ENCODE measurements around the gene GPRC5D.

Gene GPRC5D

DNA sequence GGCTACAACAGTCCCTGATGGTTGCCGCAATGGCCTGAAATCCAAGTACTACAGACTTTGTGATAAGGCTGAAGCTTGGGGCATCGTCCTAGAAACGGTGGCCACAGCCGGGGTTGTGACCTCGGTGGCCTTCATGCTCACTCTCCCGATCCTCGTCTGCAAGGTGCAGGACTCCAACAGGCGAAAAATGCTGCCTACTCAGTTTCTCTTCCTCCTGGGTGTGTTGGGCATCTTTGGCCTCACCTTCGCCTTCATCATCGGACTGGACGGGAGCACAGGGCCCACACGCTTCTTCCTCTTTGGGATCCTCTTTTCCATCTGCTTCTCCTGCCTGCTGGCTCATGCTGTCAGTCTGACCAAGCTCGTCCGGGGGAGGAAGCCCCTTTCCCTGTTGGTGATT is 43.7 kb downstream of the GPRC5D start:
- no peak for DNase-seq (ENCODE audit: low read depth)

DNA sequence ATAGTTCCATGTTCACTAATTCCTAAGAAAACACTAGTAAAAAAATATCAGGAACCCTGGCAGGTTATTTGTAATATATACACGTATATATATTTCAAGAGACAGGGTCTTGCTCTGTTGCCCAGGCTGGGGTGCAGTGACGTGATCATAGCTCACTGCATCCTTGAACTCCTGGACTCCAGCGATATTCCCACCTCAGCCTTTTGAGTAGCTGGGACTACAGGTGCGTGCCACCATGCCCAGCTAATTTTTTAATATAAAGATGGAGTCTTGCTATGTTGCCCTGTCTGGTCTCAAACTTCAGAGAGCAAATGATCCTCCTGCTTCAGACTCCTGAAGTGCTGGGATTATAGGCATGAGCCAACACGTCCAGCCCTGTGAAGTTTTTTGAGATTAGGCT is 44.4 kb downstream of the GPRC5D start:
- no peak for DNase-seq (ENCODE audit: low read depth)

DNA sequence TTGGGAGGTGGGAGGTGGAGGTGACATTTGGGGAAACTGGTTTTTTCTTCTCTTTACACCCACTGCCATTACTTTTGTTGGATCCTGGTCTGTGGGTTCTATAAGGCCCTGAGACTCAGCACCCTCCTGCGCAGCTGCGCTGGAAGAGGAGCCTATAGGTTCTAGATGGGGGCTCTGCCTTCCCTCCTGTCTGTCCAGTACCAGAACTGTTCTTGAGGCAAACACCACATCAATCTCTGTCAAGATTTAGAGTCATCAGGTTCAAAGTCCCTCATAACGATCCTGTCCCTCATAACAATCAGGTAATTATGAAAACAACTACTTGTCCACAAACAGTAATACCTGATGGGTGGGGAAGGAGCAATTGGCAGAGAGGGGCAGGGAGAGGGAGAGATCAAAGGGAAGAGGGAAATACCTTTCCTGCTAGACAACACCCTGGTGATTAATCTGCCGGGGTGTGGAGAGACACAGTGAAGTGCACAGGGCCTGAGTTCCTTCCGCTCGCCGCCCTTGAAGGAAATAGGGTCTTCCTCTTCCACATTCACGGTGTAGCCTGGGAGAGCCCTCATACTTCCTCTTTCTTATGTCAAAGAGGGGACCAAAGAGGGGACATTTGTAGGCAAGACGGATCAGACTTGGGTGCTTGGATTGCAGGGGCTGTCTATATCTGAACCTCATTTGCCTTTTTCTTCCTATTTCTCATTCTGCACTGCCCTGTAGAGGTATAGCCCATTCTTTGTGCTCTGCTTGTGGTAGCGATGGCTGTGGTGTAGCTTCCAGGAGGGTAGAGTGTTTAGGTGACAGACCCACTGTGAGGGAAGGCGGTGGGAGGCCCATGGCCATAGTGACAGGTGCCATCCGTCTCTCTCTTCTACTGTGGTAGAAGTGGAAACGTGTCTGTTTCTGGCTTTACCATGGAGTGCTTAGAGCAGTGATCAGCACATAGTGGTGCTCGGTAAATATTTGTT is 48.0 kb downstream of the GPRC5D start:
- DNase-seq (ENCODE audit: low read depth): no peak

DNA sequence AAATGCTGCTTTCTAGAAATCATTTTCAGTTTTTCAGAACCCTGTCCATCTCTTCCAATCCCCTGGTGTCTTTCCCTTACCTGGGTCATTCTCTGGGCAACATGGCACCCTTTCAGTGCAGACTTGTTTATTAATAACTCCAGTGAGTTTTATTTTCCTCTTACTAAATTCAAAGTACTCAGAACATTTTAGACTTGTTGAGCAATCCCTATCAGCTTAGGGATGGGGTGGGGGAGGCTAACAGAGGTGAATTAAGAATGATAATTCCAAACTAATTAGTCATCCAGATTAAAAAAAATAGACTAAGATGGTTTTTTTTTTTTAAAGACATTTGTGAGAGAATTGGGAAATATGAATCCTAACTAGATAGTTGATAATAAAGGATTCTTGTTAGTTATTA is 49.9 kb downstream of the GPRC5D start:
- no peak for DNase-seq (ENCODE audit: low read depth)

DNA sequence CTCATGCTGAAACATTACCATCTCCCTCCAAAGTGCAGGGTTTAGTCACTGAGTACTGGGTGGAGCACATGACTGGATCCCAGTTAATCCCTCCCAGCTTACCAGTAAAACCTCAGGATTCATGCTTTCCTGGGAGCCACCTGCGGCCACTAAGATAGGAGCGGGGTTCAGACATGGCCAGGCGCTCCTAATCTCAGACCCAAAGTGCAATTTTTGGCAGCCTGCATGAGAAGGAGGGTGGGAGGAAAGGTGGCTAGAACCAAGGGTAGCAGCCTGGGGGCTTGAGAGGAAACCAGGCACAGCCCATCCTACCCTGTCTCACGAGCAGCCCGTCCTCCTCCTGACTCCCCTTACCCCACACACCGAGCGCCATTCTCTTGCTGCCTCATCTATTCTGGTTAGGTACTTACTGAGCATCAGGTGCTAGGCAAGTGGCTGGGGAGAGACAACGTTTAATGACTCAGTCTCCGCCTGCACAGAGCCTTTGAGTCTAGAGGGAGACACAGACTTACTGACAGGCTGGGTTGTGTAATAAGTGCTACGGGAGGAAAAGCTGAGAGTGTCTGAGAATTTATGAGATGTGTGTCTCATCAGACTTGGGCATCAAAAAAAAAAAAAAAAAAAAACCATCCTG is 50.7 kb downstream of the GPRC5D start:
- DNase-seq (ENCODE audit: low read depth): peak; percentile 77

DNA sequence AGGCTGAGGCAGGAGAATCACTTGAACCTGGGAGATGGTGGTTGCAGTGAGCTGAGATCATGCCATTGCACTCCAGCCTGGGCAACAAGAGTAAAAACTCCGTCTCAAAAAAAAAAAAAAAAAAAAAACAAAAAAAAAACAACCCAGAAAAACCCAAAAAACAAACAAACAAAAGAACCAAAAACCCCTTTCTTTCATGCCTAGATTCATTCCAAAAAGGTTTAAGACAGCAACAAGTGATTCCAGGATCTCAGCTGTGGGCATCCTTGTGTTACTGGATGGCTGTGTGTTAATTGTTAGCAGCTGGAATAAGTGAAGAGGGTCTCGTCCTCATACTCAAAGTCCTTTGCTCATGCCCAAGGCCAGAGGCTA is 51.2 kb downstream of the GPRC5D start:
- DNase-seq (ENCODE audit: low read depth): no peak

DNA sequence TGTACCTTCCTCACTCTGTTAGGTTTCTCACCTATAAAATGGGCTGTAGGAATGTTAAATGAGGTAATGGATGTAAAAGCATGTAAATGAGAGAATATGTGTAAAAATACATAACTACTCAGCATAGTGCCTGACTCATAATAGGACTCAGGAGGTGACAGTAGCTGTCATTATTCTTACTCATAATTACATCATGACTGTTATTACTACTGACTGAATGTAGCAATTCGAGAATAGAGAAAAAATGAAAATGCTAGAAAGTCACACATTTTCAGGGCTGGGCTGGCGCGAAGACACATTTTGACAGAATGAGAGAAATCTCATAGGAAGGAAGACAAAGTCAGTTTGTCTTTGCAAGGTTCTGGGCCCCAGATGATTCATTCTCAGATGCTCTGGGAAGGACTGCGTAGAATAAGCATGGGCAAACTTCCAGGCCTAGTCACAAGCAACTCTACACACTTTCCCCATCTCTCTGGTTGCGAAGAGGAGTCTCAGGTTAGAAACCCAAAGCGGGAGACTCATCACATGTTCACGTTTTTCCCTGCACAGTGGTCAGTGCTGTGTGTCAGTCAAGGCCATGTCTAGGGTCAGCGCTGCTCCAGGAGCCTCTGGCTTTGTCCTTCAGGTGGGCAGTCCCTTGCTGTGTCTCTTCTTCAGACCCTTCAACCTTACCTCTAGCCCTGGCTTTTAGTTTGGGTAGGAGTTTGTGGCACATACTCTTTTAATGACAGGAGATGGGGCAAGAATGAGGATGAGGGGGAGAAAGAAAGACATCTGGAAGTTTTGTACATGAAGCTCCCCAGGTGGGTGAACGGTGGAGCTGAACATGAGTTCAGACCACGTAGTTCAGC is 52.2 kb downstream of the GPRC5D start:
- DNase-seq (ENCODE audit: low read depth): peak; percentile 91

DNA sequence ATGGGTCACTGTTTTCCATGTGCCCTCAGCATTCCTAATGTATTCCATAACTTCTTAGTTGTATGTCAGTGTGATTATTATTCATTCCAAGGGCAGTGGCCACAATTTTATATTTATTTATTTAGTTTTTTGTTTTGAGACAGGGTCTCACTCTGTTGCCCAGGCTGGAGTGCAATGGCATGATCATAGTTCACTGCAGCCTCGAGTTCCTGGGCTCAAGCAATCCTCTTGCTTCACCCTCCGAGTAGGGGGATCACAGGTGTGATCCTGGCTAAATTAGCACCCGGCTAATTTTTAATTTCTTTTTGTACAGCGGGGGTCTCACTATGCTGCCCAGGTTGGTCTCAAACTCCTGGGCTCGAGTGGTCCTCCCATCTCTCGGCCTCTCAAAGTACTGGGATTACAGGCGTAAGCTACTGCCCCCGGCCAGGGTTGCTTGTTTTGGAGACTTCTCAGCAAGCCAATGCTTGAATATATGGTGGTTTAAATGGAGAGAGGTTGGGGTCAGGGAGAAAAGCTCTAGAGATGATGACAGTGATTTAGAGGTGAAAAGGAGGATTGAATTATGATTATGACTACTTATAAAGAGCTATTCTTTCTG is 53.0 kb downstream of the GPRC5D start:
- no peak for DNase-seq (ENCODE audit: low read depth)

DNA sequence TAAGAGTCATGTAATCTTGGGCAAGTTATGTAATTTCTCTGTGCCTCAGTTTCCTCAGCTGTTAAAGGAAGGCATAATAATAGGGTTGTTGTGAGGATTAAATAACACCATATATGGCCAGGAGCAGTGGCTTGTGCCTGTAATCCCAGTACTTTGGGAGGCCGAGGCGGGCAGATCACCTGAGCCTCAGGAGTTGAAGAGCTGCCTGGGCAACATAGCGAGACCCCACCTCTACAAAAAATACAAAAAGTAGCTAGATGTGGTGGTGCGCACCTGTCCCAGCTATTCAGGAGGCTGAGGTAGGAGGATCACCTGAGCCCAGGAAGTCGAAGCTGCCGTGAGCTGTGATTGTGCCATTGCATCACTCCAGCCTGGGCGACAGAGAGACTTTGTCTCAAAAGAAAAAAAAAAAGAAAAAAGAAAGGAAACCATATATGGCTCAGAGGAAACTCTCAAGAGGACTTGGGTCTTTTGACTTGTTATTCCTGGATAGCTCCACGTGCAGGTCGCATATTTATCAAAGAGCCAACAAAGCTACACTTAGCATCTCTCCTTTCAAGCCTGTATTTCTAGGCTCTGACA is 53.7 kb downstream of the GPRC5D start:
- DNase-seq (ENCODE audit: low read depth): no peak

DNA sequence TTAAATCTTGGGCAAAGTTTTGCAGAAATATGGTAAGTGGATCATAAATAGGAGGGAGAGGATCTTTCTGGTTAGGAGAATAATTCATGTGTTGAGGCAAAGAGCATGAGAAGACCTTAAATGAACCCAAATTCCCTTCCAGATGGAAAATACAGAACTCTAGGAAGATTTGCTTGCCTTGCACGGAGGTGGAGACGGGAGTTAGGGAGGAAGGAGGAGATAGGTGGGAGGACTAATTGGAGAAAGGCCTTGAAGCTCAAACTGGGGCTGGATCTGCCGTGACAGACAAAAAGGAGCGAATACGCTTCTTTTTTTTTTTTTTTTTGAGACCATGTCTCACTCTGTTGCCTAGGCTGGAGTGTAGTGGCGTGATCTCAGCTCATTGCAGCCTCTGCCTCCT is 54.7 kb downstream of the GPRC5D start:
- DNase-seq (ENCODE audit: low read depth): no peak

DNA sequence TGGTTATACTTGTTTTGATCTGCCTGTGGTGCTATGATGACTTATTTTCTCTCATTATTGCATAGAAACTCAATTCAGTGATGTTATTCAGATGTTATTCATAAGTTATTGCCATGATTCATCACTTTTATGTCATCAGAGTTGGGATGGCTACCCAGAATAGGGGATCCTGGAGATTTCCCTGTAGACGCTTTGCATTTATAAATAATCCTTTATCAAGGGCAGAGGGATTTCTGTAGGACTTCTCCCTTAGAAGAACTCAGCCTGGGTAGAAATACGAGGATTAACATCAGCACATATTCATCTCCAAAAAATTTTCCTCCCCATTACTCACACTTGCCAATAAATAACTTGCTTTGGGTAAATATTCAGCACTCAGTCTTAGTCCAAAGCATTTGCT is 55.7 kb downstream of the GPRC5D start:
- peak; percentile 50 for DNase-seq (ENCODE audit: low read depth)

DNA sequence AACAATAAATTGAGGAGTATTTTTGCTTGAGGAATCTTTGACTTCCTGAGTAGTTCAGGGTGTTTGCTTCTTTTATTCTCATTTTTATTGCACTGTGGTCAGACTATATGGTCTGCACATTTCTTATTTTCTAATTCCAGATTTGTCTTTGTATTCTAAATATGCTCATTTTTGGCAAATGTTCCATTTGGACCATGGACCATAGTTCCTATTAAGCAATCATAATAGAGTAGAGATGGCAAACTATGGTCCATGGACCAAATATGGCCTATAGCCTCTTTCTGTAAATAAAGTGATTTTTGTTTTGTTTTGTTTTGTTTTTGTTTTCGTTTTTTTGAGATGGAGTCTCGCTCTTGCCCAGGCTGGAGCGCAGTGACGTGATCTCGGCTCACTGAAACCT is 58.5 kb downstream of the GPRC5D start:
- DNase-seq (ENCODE audit: low read depth): no peak

DNA sequence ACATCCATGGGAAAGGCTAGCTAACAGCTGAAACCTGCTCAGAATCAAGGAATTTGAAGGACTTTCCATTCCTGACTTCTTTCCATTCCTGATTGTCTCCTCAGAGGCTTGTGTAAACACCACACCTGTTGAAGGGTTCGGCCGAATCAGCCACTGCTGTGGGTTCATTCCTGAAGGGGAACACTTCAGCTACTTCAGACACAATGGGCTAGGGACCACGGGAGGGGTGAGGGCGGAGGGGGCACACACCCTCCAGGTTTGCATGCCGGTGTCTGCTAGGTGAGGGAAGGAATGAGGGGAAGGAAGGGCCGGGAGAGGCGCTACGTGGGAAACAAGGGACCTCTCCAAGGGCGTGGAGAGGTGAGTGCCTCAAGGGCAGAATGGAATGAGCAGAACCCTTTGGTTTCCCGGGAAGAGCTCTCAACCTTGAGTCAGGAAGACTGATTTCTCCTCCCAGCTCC is 59.3 kb downstream of the GPRC5D start:
- no peak for DNase-seq (ENCODE audit: low read depth)

DNA sequence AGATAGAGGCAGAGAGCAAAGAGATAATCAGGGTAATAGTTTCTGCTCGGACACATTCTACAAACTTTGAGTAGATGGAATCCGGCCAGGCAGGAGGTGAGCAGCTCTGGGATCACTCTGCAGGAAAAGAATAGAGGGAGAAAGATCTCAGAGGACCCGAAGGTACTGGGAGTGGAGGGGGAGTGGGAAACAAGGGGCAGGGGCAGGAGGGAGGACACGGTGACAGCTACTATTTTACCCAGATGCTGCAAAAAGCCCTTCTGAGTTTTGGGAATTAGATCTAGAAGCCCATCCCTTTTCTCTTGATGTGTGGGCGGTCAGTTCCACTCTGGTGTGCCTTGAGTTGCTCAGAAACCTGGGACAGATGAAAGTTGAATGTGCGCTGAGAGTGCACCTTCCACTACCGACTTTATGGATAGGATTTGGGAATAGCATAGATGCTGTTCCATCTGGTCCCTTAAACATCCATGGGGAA is 60.1 kb downstream of the GPRC5D start:
- no peak for DNase-seq (ENCODE audit: low read depth)

DNA sequence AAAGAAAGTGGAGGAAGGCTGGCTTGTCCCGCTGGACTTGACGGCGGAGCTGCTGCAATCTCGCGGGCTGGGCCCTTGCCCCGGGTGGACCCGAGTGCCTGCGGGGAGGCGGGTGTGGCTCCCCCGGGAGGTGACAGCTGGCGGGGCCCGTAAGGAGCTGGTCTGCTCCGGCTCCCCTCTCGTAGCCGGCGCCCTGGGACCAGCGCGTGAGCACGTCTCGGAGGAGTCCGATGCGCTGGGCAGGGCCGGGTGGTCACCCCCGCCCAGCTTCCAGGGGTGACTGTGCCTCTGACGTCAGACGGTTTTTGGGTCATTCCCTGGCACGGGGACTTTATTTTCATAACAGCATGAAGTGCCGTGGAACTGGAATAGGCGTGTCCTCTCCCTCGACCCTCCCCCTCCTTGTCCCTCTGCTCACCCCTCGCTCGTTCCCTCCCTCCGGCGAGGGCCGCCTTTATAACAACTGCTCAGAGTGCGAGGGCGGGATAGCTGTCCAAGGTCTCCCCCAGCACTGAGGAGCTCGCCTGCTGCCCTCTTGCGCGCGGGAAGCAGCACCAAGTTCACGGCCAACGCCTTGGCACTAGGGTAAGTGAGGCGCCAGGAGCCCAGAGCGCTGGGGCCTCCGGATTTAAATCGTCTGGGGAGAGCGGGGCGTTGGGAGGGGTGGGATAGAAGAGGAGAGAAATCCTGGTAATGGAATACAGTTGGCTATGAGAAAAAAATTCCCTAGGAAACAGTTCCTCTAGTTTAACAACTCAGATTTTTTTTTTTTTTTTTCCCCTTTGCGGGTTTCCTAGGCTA is 60.7 kb downstream of the GPRC5D start, which contains the start of gene GPRC5A:
Gene GPRC5A, plus strand, starts transcription at position 483 of the 801 bp plus-strand sequence. CDS start 16,688 bp downstream, outside the sequence.
- peak; percentile 91 for DNase-seq (ENCODE audit: low read depth)

Data from fibroblast of gingiva (primary cell).